Omental fat pad (tissue), 4 donors: Measurements from ENCODE around the gene TNFRSF25. TPM values are rescaled to one million over a fixed set of nuclear protein-coding genes. Genes with fewer than 3 reads are reported as not detected.
"Not testable (repeated sequence)": the region's sequence is repeated elsewhere in the genome, so short reads cannot be mapped to it uniquely, and the experiment has no call there.

Experiments
- ATAC-seq: fragments of 150-250 bp; one replicate; pipeline ENCODE4 v1.9.1; 2016; ENCODE audit warnings: mild to moderate bottlenecking, moderate library complexity; ENCODE audit not compliant: low FRiP score
- DNase-seq: peaks from one replicate; pipeline ENCODE4 v3.0.0-alpha.2; 2019; ENCODE audit warnings: low spot score
- total RNA-seq, 4 donors: library from RNA; depleted of rRNA; stranded (reverse); fragments of >200 nt; gene quantifications; one replicate each; pipeline ENCODE4 v1.1.0, GENCODE V29; 2016
- TF ChIP-seq, protein P1 (sequence below), 3 donors: fragments of 450-650 bp; IDR thresholded peaks; one replicate each; pipeline ENCODE4 v1.5.1; 2016 to 2017; ENCODE audit warnings: antibody characterized with exemption in 3 of 3, mild to moderate bottlenecking in 3 of 3, moderate library complexity in 2 of 3

TNFRSF25 gene
- total RNA-seq, 4 donors from 2014 or later = 4.4 to 25.5 (median 6.6) TPM

DNA sequence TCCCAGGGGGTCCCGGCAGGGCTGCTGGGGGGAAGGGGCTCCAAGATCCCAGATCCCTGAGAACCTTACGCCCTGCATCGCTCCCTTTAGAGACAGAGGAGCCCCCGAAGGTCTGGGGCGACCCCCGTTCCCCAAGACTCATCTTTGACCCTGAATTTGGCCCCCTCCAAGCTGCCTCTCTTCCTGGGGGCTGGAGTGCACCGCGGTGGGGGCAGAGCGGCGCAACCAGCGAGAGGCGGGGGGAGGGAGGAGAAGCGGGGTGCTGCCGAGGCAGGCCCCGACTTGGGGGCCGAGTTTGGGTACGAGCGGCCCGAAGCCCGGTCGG lies 30.9 kb upstream of the TNFRSF25 start:
- TF ChIP-seq, protein P1, sequence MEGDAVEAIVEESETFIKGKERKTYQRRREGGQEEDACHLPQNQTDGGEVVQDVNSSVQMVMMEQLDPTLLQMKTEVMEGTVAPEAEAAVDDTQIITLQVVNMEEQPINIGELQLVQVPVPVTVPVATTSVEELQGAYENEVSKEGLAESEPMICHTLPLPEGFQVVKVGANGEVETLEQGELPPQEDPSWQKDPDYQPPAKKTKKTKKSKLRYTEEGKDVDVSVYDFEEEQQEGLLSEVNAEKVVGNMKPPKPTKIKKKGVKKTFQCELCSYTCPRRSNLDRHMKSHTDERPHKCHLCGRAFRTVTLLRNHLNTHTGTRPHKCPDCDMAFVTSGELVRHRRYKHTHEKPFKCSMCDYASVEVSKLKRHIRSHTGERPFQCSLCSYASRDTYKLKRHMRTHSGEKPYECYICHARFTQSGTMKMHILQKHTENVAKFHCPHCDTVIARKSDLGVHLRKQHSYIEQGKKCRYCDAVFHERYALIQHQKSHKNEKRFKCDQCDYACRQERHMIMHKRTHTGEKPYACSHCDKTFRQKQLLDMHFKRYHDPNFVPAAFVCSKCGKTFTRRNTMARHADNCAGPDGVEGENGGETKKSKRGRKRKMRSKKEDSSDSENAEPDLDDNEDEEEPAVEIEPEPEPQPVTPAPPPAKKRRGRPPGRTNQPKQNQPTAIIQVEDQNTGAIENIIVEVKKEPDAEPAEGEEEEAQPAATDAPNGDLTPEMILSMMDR (IDR thresholded peaks at IDR 0.05) = no peak
- ATAC-seq = no peak
- DNase-seq = no peak

GRCh38 chr1:6496365-6496721 lies 30.4 kb upstream of the TNFRSF25 start:
- DNase-seq = no peak
- no peak for ATAC-seq
- TF ChIP-seq, protein P1 (IDR thresholded peaks at IDR 0.05) = no peak

DNA sequence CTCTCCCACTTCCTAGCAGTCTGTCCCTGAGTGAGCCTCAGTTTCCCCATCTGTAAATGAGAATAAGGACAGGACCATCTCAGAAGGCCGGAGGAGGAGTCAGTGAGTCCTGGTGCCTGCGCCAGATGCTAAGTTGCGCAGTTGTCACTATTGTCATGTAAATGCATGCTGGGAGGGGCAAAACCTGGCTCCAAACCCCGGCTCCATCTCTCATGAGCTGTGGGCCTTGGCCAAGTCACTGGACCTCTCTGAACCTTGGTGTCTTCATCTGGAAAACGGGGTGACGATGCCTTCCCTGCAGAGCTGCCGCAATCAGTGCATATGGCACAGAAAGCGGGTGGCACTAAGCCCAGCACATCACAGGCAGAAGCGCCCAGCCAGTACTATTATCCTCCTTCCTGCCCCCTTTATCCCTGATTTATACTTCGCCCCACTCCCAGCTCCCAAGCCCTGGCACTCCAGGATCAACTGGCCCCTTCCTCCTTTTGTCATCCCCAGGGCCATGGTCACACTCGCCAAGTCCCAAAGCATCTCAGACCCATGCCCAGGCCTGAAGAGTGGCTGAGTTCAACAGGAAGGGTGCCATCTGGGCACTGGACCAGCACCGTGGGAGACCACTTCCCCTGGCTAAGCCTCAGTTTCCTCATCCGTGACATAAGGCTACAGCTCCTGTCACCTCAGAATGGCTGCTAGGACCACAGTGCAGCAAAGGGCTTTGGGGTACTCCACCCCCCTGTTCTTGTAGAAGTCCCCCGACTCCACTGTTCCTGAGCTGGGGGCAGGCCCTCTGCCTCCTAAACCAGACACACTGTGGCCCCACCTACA lies 29.8 kb upstream of the TNFRSF25 start:
- DNase-seq (no peak), ATAC-seq (no peak)
- TF ChIP-seq, protein P1 (IDR thresholded peaks at IDR 0.05) = no peak

DNA sequence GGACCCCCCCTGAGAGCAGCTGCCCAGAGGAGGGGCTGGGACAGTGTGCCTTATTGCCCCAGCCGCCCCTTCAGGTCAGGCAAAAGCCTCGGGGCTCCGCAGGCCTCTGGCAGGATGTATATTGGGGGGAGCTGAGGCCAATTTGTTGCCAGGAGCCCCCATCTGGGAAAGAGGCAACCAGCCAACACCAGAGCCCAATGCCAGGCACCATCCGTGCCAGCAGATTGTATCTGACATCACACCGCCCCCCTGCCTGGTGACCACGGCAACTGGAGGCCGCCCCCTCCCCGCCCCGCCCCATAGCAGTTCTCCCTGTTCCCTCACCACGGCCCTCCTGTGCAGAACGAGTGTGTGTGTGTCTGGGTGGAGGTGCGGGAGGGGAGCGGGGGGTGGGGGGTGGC lies 29.1 kb upstream of the TNFRSF25 start:
- ATAC-seq (no peak), DNase-seq (no peak)
- TF ChIP-seq, protein P1 (IDR thresholded peaks at IDR 0.05) = no peak

DNA sequence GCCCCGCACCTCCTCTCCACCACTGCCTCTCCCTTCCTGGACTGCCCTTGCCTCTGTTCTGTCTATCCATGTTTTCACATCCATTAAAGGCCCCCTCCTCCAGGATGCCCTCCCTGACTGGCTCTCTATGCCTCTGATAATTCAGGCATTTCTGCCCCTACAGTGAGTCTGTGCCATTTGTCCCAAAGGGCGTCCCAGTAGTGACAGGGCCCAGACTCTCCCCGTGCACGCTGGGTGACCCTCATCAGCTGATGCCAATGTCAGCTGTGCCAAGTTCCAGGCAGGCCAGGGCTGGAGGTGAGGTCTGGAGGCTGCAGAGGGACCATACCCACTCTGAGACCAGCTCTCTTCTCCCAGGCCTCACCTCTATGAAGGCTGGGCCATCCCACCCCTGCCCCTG lies 28.7 kb upstream of the TNFRSF25 start:
- ATAC-seq = no peak
- DNase-seq = no peak
- TF ChIP-seq, protein P1 (IDR thresholded peaks at IDR 0.05) = no peak

GRCh38 chr1:6493834-6494223 lies 27.9 kb upstream of the TNFRSF25 start:
- not testable (repeated sequence) for DNase-seq, ATAC-seq

DNA sequence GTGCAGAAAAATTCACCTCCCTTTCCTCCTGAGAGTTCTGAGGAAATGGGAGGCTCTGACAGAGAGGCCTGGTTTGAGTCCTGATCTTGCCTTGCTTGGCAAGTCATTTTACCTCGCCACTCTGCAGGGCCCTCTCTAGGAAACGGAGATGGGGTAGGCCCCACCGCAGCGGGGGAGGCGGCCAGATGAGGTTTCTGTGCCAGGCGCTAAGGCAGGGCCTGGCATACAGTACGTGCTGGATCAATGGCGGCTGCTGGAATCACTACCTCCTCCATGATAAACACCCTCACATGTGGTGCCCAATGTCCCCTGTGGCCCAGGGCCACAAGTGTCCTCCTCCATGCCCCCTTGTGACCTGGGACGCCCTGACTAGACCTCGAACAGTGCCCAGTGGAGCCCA lies 26.0 kb upstream of the TNFRSF25 start:
- ATAC-seq (no peak), DNase-seq (no peak)
- TF ChIP-seq, protein P1 (IDR thresholded peaks at IDR 0.05) = no peak
